Measurements from ENCODE around the gene PPAN.

- no peak for TF ChIP-seq CTCF (IDR thresholded peaks at IDR 0.05 in 2 of 3, conservative IDR thresholded peaks at IDR 0.05 in 1 of 3; ENCODE audit: borderline replicate concordance in 1 of 3, insufficient read depth in 1 of 3, low read depth in 2 of 3, low read length in 2 of 3)
- TF ChIP-seq POLR2A (IDR thresholded peaks at IDR 0.05; ENCODE audit: borderline replicate concordance, extremely low read depth, insufficient read depth, insufficient read length), result no peak
- TF ChIP-seq, protein P1, sequence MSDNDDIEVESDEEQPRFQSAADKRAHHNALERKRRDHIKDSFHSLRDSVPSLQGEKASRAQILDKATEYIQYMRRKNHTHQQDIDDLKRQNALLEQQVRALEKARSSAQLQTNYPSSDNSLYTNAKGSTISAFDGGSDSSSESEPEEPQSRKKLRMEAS (IDR thresholded peaks at IDR 0.05), result no peak
- no peak for TF ChIP-seq ZBTB33 (IDR thresholded peaks at IDR 0.05; ENCODE audit: extremely low read depth, insufficient replicate concordance, low read length)
- no peak for TF ChIP-seq EZH2 (IDR thresholded peaks at IDR 0.05)
- no peak for TF ChIP-seq YY1 (IDR thresholded peaks at IDR 0.05; ENCODE audit: extremely low read depth, insufficient replicate concordance, low read depth, low read length)
Observed at GRCh38 chr19:10126213-10126639, 20.1 kb downstream of the PPAN start.
